K562 (cell line): Measurements from ENCODE around the gene P2RY6.

Experiments used
- BRD9 ChIP-seq: fragments of 450-650 bp; IDR thresholded peaks from 2 replicates; pipeline ENCODE4 v1.6.1; 2018; ENCODE audit warnings: low read depth; ENCODE audit not compliant: partially characterized antibody
- BRF1 ChIP-seq: IDR thresholded peaks from 3 replicates; pipeline ENCODE4 v1.6.1; 2011; ENCODE audit warnings: borderline replicate concordance, mild to moderate bottlenecking; ENCODE audit not compliant: insufficient read length; ENCODE audit errors: extremely low read depth
- JUN ChIP-seq, 2 experiments: sonication (generic) in 1 of 2; formaldehyde crosslinking in 1 of 2; IDR thresholded peaks; 2 replicates each; pipeline versions ENCODE4 v1.6.1 to v1.8.0; 2012 to 2022; ENCODE audit warnings: borderline replicate concordance in 2 of 2, mild to moderate bottlenecking in 2 of 2, improper control_type of control experiment in 1 of 2, low read depth in 1 of 2, low read length in 1 of 2, missing genetic modification reagents in 1 of 2
- MITF ChIP-seq: IDR thresholded peaks from 2 replicates; pipeline ENCODE4 v1.6.1; 2014; ENCODE audit warnings: antibody characterized with exemption
- MTA3 ChIP-seq: fragments of 450-650 bp; formaldehyde crosslinking; IDR thresholded peaks from 2 replicates; pipeline ENCODE4 v1.6.1; 2017; ENCODE audit warnings: mild to moderate bottlenecking, borderline replicate concordance
- POLR2AphosphoS5 ChIP-seq: IDR thresholded peaks from 2 replicates; pipeline ENCODE4 v1.6.1; 2011; ENCODE audit warnings: mild to moderate bottlenecking, low read depth, low read length, moderate library complexity; ENCODE audit not compliant: control insufficient read depth, insufficient read depth
- RFX5 ChIP-seq: IDR thresholded peaks from 2 replicates; pipeline ENCODE4 v1.6.1; 2011; ENCODE audit warnings: low read depth, mild to moderate bottlenecking, improper control_type of control experiment, low read length
- SP1 ChIP-seq: sonication (generic); formaldehyde crosslinking; IDR thresholded peaks from 2 replicates; pipeline ENCODE4 v1.8.1; 2022; ENCODE audit warnings: mild to moderate bottlenecking, missing genetic modification reagents
- ZZZ3 ChIP-seq: fragments of 450-650 bp; IDR thresholded peaks from 2 replicates; pipeline ENCODE4 v1.6.1; 2016; ENCODE audit warnings: antibody characterized with exemption, mild to moderate bottlenecking, moderate library complexity
- TF ChIP-seq, protein P1 (sequence below): sonication (generic); formaldehyde crosslinking; IDR thresholded peaks from 2 replicates; pipeline ENCODE4 v1.8.1; 2023; ENCODE audit warnings: mild to moderate bottlenecking, missing genetic modification reagents
- TF ChIP-seq, protein P2 (sequence below): fragments of 450-650 bp; IDR thresholded peaks from 2 replicates; pipeline ENCODE4 v1.6.1; 2016; ENCODE audit warnings: low read depth

GRCh38 chr11:73308961-73309919 lies 37.1 kb downstream of the P2RY6 start:
- TF ChIP-seq SP1 (no peak), MTA3 (no peak), ZZZ3 (no peak), BRF1 (no peak), RFX5 (no peak), JUN (IDR thresholded peaks at IDR 0.05; ENCODE audit: borderline replicate concordance, low read depth, low read length) (no peak), JUN (CRISPR knock-in tag; IDR thresholded peaks at IDR 0.05; ENCODE audit: borderline replicate concordance) (no peak), MITF (no peak), POLR2AphosphoS5 (no peak), BRD9 (no peak)
- TF ChIP-seq, protein P1, sequence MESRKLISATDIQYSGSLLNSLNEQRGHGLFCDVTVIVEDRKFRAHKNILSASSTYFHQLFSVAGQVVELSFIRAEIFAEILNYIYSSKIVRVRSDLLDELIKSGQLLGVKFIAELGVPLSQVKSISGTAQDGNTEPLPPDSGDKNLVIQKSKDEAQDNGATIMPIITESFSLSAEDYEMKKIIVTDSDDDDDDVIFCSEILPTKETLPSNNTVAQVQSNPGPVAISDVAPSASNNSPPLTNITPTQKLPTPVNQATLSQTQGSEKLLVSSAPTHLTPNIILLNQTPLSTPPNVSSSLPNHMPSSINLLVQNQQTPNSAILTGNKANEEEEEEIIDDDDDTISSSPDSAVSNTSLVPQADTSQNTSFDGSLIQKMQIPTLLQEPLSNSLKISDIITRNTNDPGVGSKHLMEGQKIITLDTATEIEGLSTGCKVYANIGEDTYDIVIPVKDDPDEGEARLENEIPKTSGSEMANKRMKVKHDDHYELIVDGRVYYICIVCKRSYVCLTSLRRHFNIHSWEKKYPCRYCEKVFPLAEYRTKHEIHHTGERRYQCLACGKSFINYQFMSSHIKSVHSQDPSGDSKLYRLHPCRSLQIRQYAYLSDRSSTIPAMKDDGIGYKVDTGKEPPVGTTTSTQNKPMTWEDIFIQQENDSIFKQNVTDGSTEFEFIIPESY (CRISPR knock-in tag), result no peak
- TF ChIP-seq, protein P2, sequence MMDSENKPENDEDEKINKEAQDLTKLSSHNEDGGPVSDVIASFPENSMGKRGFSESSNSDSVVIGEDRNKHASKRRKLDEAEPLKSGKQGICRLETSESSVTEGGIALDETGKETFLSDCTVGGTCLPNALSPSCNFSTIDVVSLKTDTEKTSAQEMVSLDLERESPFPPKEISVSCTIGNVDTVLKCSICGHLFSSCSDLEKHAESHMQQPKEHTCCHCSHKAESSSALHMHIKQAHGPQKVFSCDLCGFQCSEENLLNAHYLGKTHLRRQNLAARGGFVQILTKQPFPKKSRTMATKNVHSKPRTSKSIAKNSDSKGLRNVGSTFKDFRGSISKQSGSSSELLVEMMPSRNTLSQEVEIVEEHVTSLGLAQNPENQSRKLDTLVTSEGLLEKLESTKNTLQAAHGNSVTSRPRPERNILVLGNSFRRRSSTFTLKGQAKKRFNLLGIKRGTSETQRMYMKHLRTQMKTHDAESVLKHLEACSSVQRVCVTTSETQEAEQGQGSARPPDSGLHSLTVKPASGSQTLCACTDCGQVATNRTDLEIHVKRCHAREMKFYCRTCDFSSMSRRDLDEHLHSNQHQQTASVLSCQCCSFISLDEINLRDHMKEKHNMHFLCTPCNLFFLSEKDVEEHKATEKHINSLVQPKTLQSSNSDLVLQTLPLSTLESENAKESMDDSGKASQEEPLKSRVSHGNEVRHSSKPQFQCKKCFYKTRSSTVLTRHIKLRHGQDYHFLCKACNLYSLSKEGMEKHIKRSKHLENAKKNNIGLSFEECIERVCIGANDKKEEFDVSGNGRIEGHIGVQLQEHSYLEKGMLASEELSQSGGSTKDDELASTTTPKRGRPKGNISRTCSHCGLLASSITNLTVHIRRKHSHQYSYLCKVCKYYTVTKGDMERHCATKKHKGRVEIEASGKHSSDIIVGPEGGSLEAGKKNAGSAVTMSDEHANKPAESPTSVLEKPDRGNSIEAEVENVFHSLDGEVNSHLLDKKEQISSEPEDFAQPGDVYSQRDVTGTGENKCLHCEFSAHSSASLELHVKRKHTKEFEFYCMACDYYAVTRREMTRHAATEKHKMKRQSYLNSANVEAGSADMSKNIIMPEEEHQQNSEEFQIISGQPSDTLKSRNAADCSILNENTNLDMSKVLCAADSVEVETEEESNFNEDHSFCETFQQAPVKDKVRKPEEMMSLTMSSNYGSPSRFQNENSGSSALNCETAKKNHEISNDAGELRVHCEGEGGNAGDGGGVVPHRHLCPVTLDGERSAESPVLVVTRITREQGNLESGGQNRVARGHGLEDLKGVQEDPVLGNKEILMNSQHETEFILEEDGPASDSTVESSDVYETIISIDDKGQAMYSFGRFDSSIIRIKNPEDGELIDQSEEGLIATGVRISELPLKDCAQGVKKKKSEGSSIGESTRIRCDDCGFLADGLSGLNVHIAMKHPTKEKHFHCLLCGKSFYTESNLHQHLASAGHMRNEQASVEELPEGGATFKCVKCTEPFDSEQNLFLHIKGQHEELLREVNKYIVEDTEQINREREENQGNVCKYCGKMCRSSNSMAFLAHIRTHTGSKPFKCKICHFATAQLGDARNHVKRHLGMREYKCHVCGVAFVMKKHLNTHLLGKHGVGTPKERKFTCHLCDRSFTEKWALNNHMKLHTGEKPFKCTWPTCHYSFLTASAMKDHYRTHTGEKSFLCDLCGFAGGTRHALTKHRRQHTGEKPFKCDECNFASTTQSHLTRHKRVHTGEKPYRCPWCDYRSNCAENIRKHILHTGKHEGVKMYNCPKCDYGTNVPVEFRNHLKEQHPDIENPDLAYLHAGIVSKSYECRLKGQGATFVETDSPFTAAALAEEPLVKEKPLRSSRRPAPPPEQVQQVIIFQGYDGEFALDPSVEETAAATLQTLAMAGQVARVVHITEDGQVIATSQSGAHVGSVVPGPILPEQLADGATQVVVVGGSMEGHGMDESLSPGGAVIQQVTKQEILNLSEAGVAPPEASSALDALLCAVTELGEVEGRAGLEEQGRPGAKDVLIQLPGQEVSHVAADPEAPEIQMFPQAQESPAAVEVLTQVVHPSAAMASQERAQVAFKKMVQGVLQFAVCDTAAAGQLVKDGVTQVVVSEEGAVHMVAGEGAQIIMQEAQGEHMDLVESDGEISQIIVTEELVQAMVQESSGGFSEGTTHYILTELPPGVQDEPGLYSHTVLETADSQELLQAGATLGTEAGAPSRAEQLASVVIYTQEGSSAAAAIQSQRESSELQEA, result no peak
